Psoas muscle (tissue), 8 donors: ENCODE data around the gene MPPED1. TPM values are rescaled to one million over a fixed set of nuclear protein-coding genes. Genes with fewer than 3 reads are reported as not detected.

ENCODE experiments used
- ATAC-seq, 4 donors: fragments of 200-7000 bp; cut with Tn5 transposase; one replicate each; pipeline ENCODE4 v1.9.1; 2020; ENCODE audit warnings: moderate library complexity in 3 of 4, mild to moderate bottlenecking in 2 of 4
- DNase-seq, 2 donors: peaks; one replicate each; pipeline ENCODE4 v3.0.0-alpha.2; 2020
- H3K27ac ChIP-seq: fragments of 200-600 bp; one replicate; pipeline ENCODE4 v1.8.0; 2022
- H3K27me3 ChIP-seq, 3 donors: fragments of 200-600 bp in 1 of 3; one replicate each; pipeline versions ENCODE4 v1.6.1 to v1.8.0; 2013 to 2022; ENCODE audit warnings: low read length in 2 of 3, mild to moderate bottlenecking in 2 of 3, moderate library complexity in 1 of 3; ENCODE audit not compliant: insufficient read depth in 3 of 3
- H3K36me3 ChIP-seq, 2 donors: fragments of 200-600 bp in 1 of 2; one replicate each; pipeline versions ENCODE4 v1.6.1 to v1.8.0; 2013 to 2022; ENCODE audit warnings: low read depth in 1 of 2, mild to moderate bottlenecking in 1 of 2, moderate library complexity in 1 of 2; ENCODE audit not compliant: insufficient read depth in 1 of 2
- H3K4me1 ChIP-seq: fragments of 200-600 bp; one replicate; pipeline ENCODE4 v1.8.0; 2022
- H3K4me3 ChIP-seq: fragments of 200-600 bp; one replicate; pipeline ENCODE4 v1.8.0; 2022; ENCODE audit warnings: mild to moderate bottlenecking
- H3K9me3 ChIP-seq: fragments of 200-600 bp; one replicate; pipeline ENCODE4 v1.8.0; 2022
- CTCF ChIP-seq: fragments of 200-600 bp; IDR thresholded peaks from one replicate; pipeline ENCODE4 v1.8.0; 2022; ENCODE audit warnings: antibody characterized with exemption
- WGBS, 3 donors: extraction: QIAGEN DNeasy Blood & Tissue Kit; methylation state at CpG; one replicate each; pipeline versions ENCODE4 v1.1.6 to v1.1.7; 2013; 5-methylcytosine and 5-hydroxymethylcytosine counted together
- intact Hi-C, 2 donors: fragments of 100-400 bp; cut with DNase I; formaldehyde crosslinking; loops; one replicate each; pipeline versions ENCODE4 v1.11.0 to v1.14.2; 2022
- long read RNA-seq, 2 donors: library from polyadenylated mRNA; unstranded; transcript quantifications; one replicate each; pipeline ENCODE4 v2.0.0, GENCODE V29; 2021
- polyA plus RNA-seq, 3 donors: library from polyadenylated mRNA; stranded (reverse); fragments of 200-250 nt; gene quantifications; one replicate each; pipeline ENCODE4 v1.2.3, GENCODE V29; 2013
- total RNA-seq, 4 donors: library from RNA; stranded (reverse); fragmentation: NEBNext Ultra II Directional in 2 of 4; extraction: Animal tissue kit (Norgen Biotek cat#: 25700) in 2 of 4; gene quantifications; one replicate each; pipeline versions ENCODE4 v1.2.1 to v1.2.4, GENCODE V29; 2021 to 2023
- donor health status: healthy with polysubstance abuse.
- donor health status: DM: no; HTN: no; CAD: no; lungs with moderate emphysema.
- donor health status: Bipolar disorder and iron deficiency.
- donor health status: healthy.
- donor health status: DM: yes; HTN: yes; CAD: no.
- donor health status: DM: no; HTN: no; CAD: no.
- donor health status: DM: no; HTN: no; CAD: no.
- donor health status: DM: yes; HTN: yes; CAD: no.

MPPED1 gene
- total RNA-seq (not detected), polyA plus RNA-seq (under 1 TPM in 2 of 3 donors, not detected in 1; 0.04 to 0.10 TPM)
- long read RNA-seq, donor 1: 0 reads
- long read RNA-seq, donor 2: 0 reads

- WGBS, 3 donors: 1 to 3% (median 2%) methylated on average over 25 to 89 of the region's 95 CpGs
Measured at GRCh38 chr22:43411869-43412807, at the start of gene MPPED1. TSS of gene MPPED1 (plus strand) at chr22:43412014. CDS start at chr22:43424986, 12,972 bp downstream.

GRCh38 chr22:43363315-43364168 lies 48.3 kb upstream of the MPPED1 start:
- no peak overlapping the region for H3K4me3 ChIP-seq
- intact Hi-C loops: no loop called here
- TF ChIP-seq CTCF: no peak
- 67 to 70% (median 67%) methylated on average over 27 of the region's 27 CpGs for WGBS, 3 donors
- ATAC-seq (no peak), DNase-seq (no peak)
- H3K27me3 ChIP-seq: peaks cover 2 to 27% (median 5%) of the 10 kb centered on the region in 3 donors
- no peaks in the 10 kb centered on the region for H3K9me3 ChIP-seq
- H3K36me3 ChIP-seq: no peaks in the 10 kb centered on the region
- H3K27ac ChIP-seq: no peak overlapping the region
- H3K4me1 ChIP-seq: no peaks in the 10 kb centered on the region

More at GRCh38 chr22:43411869-43412807, at the start of gene MPPED1:
- Histone ChIP-seq H3K4me3 (no peak within 1 kb of the TSS), H3K36me3 (no peaks in the 10 kb centered on the region), H3K4me1 (no peaks in the 10 kb centered on the region), H3K9me3 (no peaks in the 10 kb centered on the region), H3K27ac (no peak within 1 kb of the TSS), H3K27me3 (peaks cover 0 to 71% (median 28%) of the 10 kb centered on the region in 3 donors)
- no peak for DNase-seq
- no peak for TF ChIP-seq CTCF
- intact Hi-C loops: no loop called here
- no peak for ATAC-seq

GRCh38 chr22:43364169-43364435 lies 47.7 kb upstream of the MPPED1 start:
- Histone ChIP-seq H3K9me3 (no peaks in the 10 kb centered on the region), H3K27ac (no peak overlapping the region), H3K36me3 (no peaks in the 10 kb centered on the region), H3K27me3 (peaks cover 2 to 30% (median 5%) of the 10 kb centered on the region in 3 donors), H3K4me1 (no peaks in the 10 kb centered on the region), H3K4me3 (no peak overlapping the region)
- ATAC-seq (no peak), DNase-seq (no peak)
- intact Hi-C loops: no loop called here
- no peak for TF ChIP-seq CTCF
- WGBS, 3 donors: 66 to 70% (median 69%) methylated on average over 8 of the region's 8 CpGs

- ATAC-seq (no peak), DNase-seq (no peak)
- no peaks in the 10 kb centered on the region for H3K9me3 ChIP-seq
- no peaks in the 10 kb centered on the region for H3K36me3 ChIP-seq
- H3K27ac ChIP-seq: no peak overlapping the region
- WGBS, 3 donors: 84 to 87% (median 87%) methylated on average over 6 of the region's 6 CpGs
- H3K4me1 ChIP-seq: no peaks in the 10 kb centered on the region
- intact Hi-C loops: no loop called here
- no peak for TF ChIP-seq CTCF
- H3K27me3 ChIP-seq: peaks cover 1 to 45% (median 5%) of the 10 kb centered on the region in 3 donors
- no peak overlapping the region for H3K4me3 ChIP-seq
Measured at GRCh38 chr22:43365715-43366440, 45.9 kb upstream of the MPPED1 start.
